ENCODE measurements around the gene CCDC74B. TPM values are rescaled to one million over a fixed set of nuclear protein-coding genes. Genes with fewer than 3 reads are reported as not detected.
A peak's percentile ranks its signal among the peaks of the same experiment; 100 is the strongest.
"Not testable (repeated sequence)": the region's sequence is repeated elsewhere in the genome, so short reads cannot be mapped to it uniquely, and the experiment has no call there.

Gene CCDC74B
- total and polyA plus RNA-seq, 2 of the 8 experiments (the other 6 are each of a cell fraction or from before 2014, with no cell fraction given), result 6.4 to 6.7 TPM

DNA sequence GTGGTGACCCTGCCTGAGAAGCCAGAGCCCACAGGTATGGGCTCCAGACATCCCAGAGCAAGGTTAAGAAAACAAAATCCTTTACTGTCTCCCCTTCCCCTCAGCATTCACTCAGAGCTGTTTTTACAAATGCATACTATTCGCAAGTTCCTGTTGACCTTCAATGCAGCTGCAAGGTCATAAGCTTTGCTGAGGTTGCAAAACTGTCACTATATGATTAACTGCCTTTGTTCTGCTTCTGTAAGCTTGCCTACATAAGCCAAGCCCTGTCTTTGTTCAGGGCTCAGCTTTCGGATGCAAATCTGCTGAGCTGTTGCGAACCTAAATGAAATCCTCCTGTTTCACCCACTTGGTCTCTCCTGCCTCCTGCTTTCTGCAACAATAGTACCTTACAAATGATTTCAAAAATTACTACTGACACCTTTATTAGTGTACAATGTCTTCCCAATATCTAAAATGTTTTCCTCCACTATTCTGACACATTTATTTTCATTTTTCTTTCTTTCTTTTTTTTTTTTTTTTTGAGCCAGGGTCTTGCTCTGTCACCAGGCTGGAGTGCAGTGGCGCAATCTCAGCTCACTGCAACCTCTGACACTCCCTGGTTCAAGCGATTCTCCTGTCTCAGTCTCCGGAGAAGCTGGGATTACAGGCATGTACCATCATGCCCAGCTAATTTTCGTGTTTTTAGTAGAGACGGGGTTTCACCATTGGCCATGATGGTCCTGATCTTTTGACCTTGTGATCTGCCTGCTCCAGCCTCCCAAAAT, 42.1 kb downstream of the CCDC74B start:
- TF ChIP-seq MAFK (IDR thresholded peaks at IDR 0.05; ENCODE audit: low read depth, low read length), result 0 out of 2 replicates have a peak, but pooled peaks have one; percentile 36
- H3K27me3 ChIP-seq (replicated peaks in 1 of 4; ENCODE audit: control insufficient read depth in 3 of 4, extremely low read depth in 1 of 4, insufficient read depth in 3 of 4, low read length in 3 of 4); H2BK20ac ChIP-seq (ENCODE audit: low read length); H3K4me2 ChIP-seq (ENCODE audit: insufficient read depth in 1 of 2, low read depth in 2 of 2, low read length in 2 of 2); H2AK5ac ChIP-seq (ENCODE audit: low read depth, low read length); H2BK5ac ChIP-seq (ENCODE audit: low read depth, low read length); POLR2A ChIA-PET (ENCODE audit: partially characterized antibody); H4K91ac ChIP-seq (replicated peaks; ENCODE audit: insufficient read length, low read length); H4K20me1 ChIP-seq (replicated peaks in 1 of 2; ENCODE audit: control insufficient read depth in 1 of 2, insufficient read depth in 2 of 2, low read length in 2 of 2); H2BK15ac ChIP-seq (ENCODE audit: low read length); H3K4me1 ChIP-seq (replicated peaks in 1 of 4; ENCODE audit: control insufficient read depth in 3 of 4, insufficient read depth in 4 of 4, low read length in 3 of 4); H4K5ac ChIP-seq (ENCODE audit: insufficient read length, low read depth, low read length); H3K9me3 ChIP-seq (ENCODE audit: insufficient read depth in 2 of 2, low read depth in 1 of 2, low read length in 1 of 2); CTCF ChIA-PET (ENCODE audit: partially characterized antibody); H3K36me3 ChIP-seq (ENCODE audit: control insufficient read depth in 2 of 4, insufficient read depth in 4 of 4, low read length in 3 of 4); H3K79me2 ChIP-seq (ENCODE audit: control insufficient read depth in 1 of 2, insufficient read depth in 2 of 2, low read length in 2 of 2); H3K14ac ChIP-seq (ENCODE audit: insufficient read length); H3K56ac ChIP-seq (replicated peaks; ENCODE audit: insufficient read length, low read depth, low read length); H3K18ac ChIP-seq (ENCODE audit: extremely low read depth, low read length); H3K9ac ChIP-seq (replicated peaks in 1 of 4; ENCODE audit: extremely low read depth in 1 of 4, low read depth in 3 of 4, low read length in 3 of 4); FAIRE-seq; H3K23ac ChIP-seq (ENCODE audit: insufficient read length); H4K8ac ChIP-seq (ENCODE audit: extremely low read depth, insufficient read depth, low read length); H3K4ac ChIP-seq (replicated peaks; ENCODE audit: insufficient read length, low read depth, low read length); H3K27ac ChIP-seq (ENCODE audit: low read depth, low read length); H3K79me1 ChIP-seq (ENCODE audit: low read depth, low read length); DNase-seq (ENCODE audit: low read depth in 1 of 2, low spot score in 2 of 2); H2BK120ac ChIP-seq (replicated peaks; ENCODE audit: low read depth, low read length); H3K4me3 ChIP-seq (ENCODE audit: extremely low read depth in 1 of 4, insufficient read depth in 2 of 4, low read depth in 3 of 4, low read length in 4 of 4); H3K23me2 ChIP-seq (ENCODE audit: low read depth, low read length); H2BK12ac ChIP-seq (ENCODE audit: low read depth, low read length); H2AFZ ChIP-seq (ENCODE audit: low read length): not testable (repeated sequence)
- WGBS, 2 experiments (ENCODE audit: extremely low coverage in 1 of 2, insufficient coverage in 1 of 2, insufficient read length in 1 of 2, insufficient replicate concordance in 2 of 2, low coverage in 1 of 2, low lambda C conversion rate in 2 of 2, missing lambda C conversion rate in 1 of 2), result 43% methylated on average over 4 of the region's 8 CpGs; no CpG with 5 or more reads in 1 of the 2 experiments

Small RNAs within 50 kb of the gene (small RNA-seq; reads per million reads assigned to genes)
- not detected for gene RNU6-1049P (ENCODE audit: insufficient read depth)

Other genes starting within 250 kb of the CCDC74B start
- gene RAB6C, start 165.4 kb downstream of the CCDC74B start, total RNA-seq (2021; fragmentation: NEBNext Ultra II Directional; extraction: Animal tissue kit (Norgen Biotek cat#: 25700)), result 0.09 TPM in 1 of 2 replicates, not detected in the other
- gene RAB6C, start 165.4 kb downstream of the CCDC74B start, polyA plus RNA-seq (2011; rRNA removed), result 0.03 TPM in 1 of 2 replicates, not detected in the other
- 0.15 and 0.24 TPM in 2 replicates for gene POTEF, start 15.9 kb downstream of the CCDC74B start, total RNA-seq (2021; fragmentation: NEBNext Ultra II Directional; extraction: Animal tissue kit (Norgen Biotek cat#: 25700))
- 0.36 and 0.60 TPM in 2 replicates for gene POTEF, start 15.9 kb downstream of the CCDC74B start, polyA plus RNA-seq (2011; rRNA removed)
- 96.3 and 102 TPM in 2 replicates for gene SMPD4, start 36.5 kb upstream of the CCDC74B start, total RNA-seq (2021; fragmentation: NEBNext Ultra II Directional; extraction: Animal tissue kit (Norgen Biotek cat#: 25700))
- gene SMPD4, start 36.5 kb upstream of the CCDC74B start, polyA plus RNA-seq (2011; rRNA removed), result 106 and 155 TPM in 2 replicates
- gene MZT2B, start 37.1 kb upstream of the CCDC74B start, total RNA-seq (2021; fragmentation: NEBNext Ultra II Directional; extraction: Animal tissue kit (Norgen Biotek cat#: 25700)), result 151 and 167 TPM in 2 replicates
- 90.3 and 138 TPM in 2 replicates for gene MZT2B, start 37.1 kb upstream of the CCDC74B start, polyA plus RNA-seq (2011; rRNA removed)
- gene TUBA3E, start 53.3 kb upstream of the CCDC74B start, total RNA-seq (2021; fragmentation: NEBNext Ultra II Directional; extraction: Animal tissue kit (Norgen Biotek cat#: 25700)), result not detected in 2 replicates
- not detected in 2 replicates for gene TUBA3E, start 53.3 kb upstream of the CCDC74B start, polyA plus RNA-seq (2011; rRNA removed)
- 93.7 and 96.8 TPM in 2 replicates for gene IMP4, start 197.8 kb upstream of the CCDC74B start, total RNA-seq (2021; fragmentation: NEBNext Ultra II Directional; extraction: Animal tissue kit (Norgen Biotek cat#: 25700))
- 194 and 247 TPM in 2 replicates for gene IMP4, start 197.8 kb upstream of the CCDC74B start, polyA plus RNA-seq (2011; rRNA removed)
- gene PTPN18, start 210.9 kb upstream of the CCDC74B start, total RNA-seq (2021; fragmentation: NEBNext Ultra II Directional; extraction: Animal tissue kit (Norgen Biotek cat#: 25700)), result 13.1 and 14.7 TPM in 2 replicates
- 13.2 and 15.6 TPM in 2 replicates for gene PTPN18, start 210.9 kb upstream of the CCDC74B start, polyA plus RNA-seq (2011; rRNA removed)

All from H1 (cell line).